Sigmoid colon (tissue), 7 donors: ENCODE data around the gene MAT2A. TPM values are rescaled to one million over a fixed set of nuclear protein-coding genes. Genes with fewer than 3 reads are reported as not detected.

ENCODE experiments used
- DNase-seq: peaks from one replicate; pipeline ENCODE4 v3.0.0-alpha.2; 2019
- H3K27ac ChIP-seq, 4 donors: fragments of 200-600 bp; sonication (generic); one replicate each; pipeline ENCODE4 v1.5.1; 2016 to 2019; ENCODE audit warnings: mild to moderate bottlenecking in 1 of 4
- H3K27me3 ChIP-seq, 3 donors: fragments of 200-600 bp; sonication (generic); one replicate each; pipeline ENCODE4 v1.5.1; 2019; ENCODE audit warnings: mild to moderate bottlenecking in 1 of 3
- H3K36me3 ChIP-seq, 4 donors: fragments of 200-600 bp; sonication (generic); one replicate each; pipeline ENCODE4 v1.5.1; 2016 to 2019
- H3K4me1 ChIP-seq, 4 donors: fragments of 200-600 bp; sonication (generic); one replicate each; pipeline ENCODE4 v1.5.1; 2017 to 2019
- H3K4me3 ChIP-seq, 4 donors: fragments of 200-600 bp; sonication (generic); one replicate each; pipeline ENCODE4 v1.5.1; 2017 to 2019; ENCODE audit warnings: mild to moderate bottlenecking in 2 of 4, moderate library complexity in 1 of 4
- H3K9me3 ChIP-seq, 4 donors: fragments of 200-600 bp in 3 of 4; sonication (generic) in 3 of 4; one replicate each; pipeline versions ENCODE4 v1.5.1 to v1.6.1; 2013 to 2019
- CTCF ChIP-seq, 4 experiments: fragments of 450-650 bp in 3 of 4; fragments of 200-600 bp in 1 of 4; IDR thresholded peaks; one replicate each; pipeline ENCODE4 v1.5.1; 2016 to 2019; ENCODE audit warnings: antibody characterized with exemption in 4 of 4, mild to moderate bottlenecking in 3 of 4, moderate library complexity in 2 of 4
- EP300 ChIP-seq, 4 donors: sonication (generic); formaldehyde crosslinking; IDR thresholded peaks; one replicate each; pipeline ENCODE4 v1.6.1; 2017; ENCODE audit warnings: antibody characterized with exemption in 4 of 4
- POLR2A ChIP-seq, 2 donors: fragments of 450-650 bp; IDR thresholded peaks; one replicate each; pipeline ENCODE4 v1.6.1; 2016; ENCODE audit warnings: antibody characterized with exemption in 2 of 2, mild to moderate bottlenecking in 2 of 2, moderate library complexity in 2 of 2
- POLR2AphosphoS5 ChIP-seq, 4 donors: sonication (generic); formaldehyde crosslinking; IDR thresholded peaks; one replicate each; pipeline ENCODE4 v1.6.1; 2017; ENCODE audit warnings: antibody characterized with exemption in 4 of 4
- WGBS, 2 donors: extraction: QIAGEN DNeasy Blood & Tissue Kit; methylation state at CpG; one replicate each; pipeline ENCODE4 v1.1.7; 2013; 5-methylcytosine and 5-hydroxymethylcytosine counted together
- intact Hi-C: fragments of 100-400 bp; cut with DNase I; formaldehyde crosslinking; loops from one replicate; pipeline ENCODE4 v1.15.1; 2023
- polyA plus RNA-seq, 3 donors: library from polyadenylated mRNA; stranded (reverse); fragments of 200-250 nt; gene quantifications; one replicate each; pipeline ENCODE4 v1.2.3, GENCODE V29; 2013
- total RNA-seq, 4 donors: library from RNA; depleted of rRNA; stranded (reverse); fragments of >200 nt; gene quantifications; one replicate each; pipeline ENCODE4 v1.1.0, GENCODE V29; 2016
- donor health status: healthy with polysubstance abuse.
- donor health status: Bipolar disorder and iron deficiency.
- donor health status: healthy.

The MAT2A gene
- total and polyA plus RNA-seq, 7 donors: 52.3 to 249 (median 139) TPM

- TF ChIP-seq CTCF (IDR thresholded peaks at IDR 0.05) (peak in 1 of 4 experiments; percentile 26), POLR2AphosphoS5 (IDR thresholded peaks at IDR 0.05) (peak; percentile 85 to 93 (median 90)), EP300 (IDR thresholded peaks at IDR 0.05) (peak in 1 of 4 donors; percentile 69), POLR2A (IDR thresholded peaks at IDR 0.05) (peak; percentile 75 to 83)
- Histone ChIP-seq H3K27ac (peak within 1 kb of the TSS; percentile 85 to 90 (median 88)), H3K9me3 (no peaks in the 10 kb centered on the region), H3K27me3 (no peaks in the 10 kb centered on the region), H3K36me3 (peaks cover 0 to 24% (median 3%) of the 10 kb centered on the region in 4 donors), H3K4me1 (peaks cover 0 to 23% (median 17%) of the 10 kb centered on the region in 4 donors), H3K4me3 (peak within 1 kb of the TSS; percentile 67 to 86 (median 78))
- DNase-seq: peak; percentile 97
- 2 to 3% methylated on average over 64 of the region's 64 CpGs for WGBS, 2 donors
- intact Hi-C loops: loop anchor here (2.0 to 5.0 kb wide), 2 partner anchors 21 to 41 kb away; partner anchors contain the start of gene TMEM150A
These were observed 22.6 kb downstream of the MAT2A start, which contains the start of gene GGCX for GRCh38 chr2:85561280-85562212. TSS of gene GGCX (minus strand) at chr2:85561493. CDS start at chr2:85561428, 65 bp downstream.

- intact Hi-C loops: loop anchor here (5.0 kb wide), 1 partner anchor 38 kb away; the partner anchor contains the start of gene TMEM150A
- H3K4me3 ChIP-seq: no peak overlapping the region
- H3K27ac ChIP-seq: no peak overlapping the region
- no peaks in the 10 kb centered on the region for H3K9me3 ChIP-seq
- peaks cover 0 to 23% (median 17%) of the 10 kb centered on the region in 4 donors for H3K4me1 ChIP-seq
- no peaks in the 10 kb centered on the region for H3K27me3 ChIP-seq
- TF ChIP-seq EP300 (IDR thresholded peaks at IDR 0.05) (no peak), POLR2AphosphoS5 (IDR thresholded peaks at IDR 0.05) (no peak), POLR2A (IDR thresholded peaks at IDR 0.05) (no peak), CTCF (IDR thresholded peaks at IDR 0.05) (no peak)
- no peaks in the 10 kb centered on the region for H3K36me3 ChIP-seq
- DNase-seq: no peak
- WGBS, 2 donors: 88 to 91% methylated on average over 5 of the region's 5 CpGs
These were observed 25.2 kb downstream of the MAT2A start for GRCh38 chr2:85564144-85564563.

- Histone ChIP-seq H3K27me3 (no peaks in the 10 kb centered on the region), H3K36me3 (no peaks in the 10 kb centered on the region), H3K9me3 (no peaks in the 10 kb centered on the region), H3K4me1 (peaks cover 0 to 6% (median 3%) of the 10 kb centered on the region in 4 donors), H3K4me3 (no peak overlapping the region), H3K27ac (no peak overlapping the region)
- intact Hi-C loops: no loop called here
- no peak for TF ChIP-seq CTCF (IDR thresholded peaks at IDR 0.05)
- no peak for TF ChIP-seq POLR2A (IDR thresholded peaks at IDR 0.05)
- no peak for TF ChIP-seq POLR2AphosphoS5 (IDR thresholded peaks at IDR 0.05)
- no peak for TF ChIP-seq EP300 (IDR thresholded peaks at IDR 0.05)
- WGBS, 2 donors: 68 to 81% methylated on average over 4 of the region's 4 CpGs
- DNase-seq: no peak
These were observed 27.3 kb downstream of the MAT2A start for GRCh38 chr2:85566265-85566664.

- DNase-seq: no peak
- peaks cover 0 to 6% (median 0%) of the 10 kb centered on the region in 4 donors for H3K4me1 ChIP-seq
- 90 to 92% methylated on average over 8 of the region's 8 CpGs for WGBS, 2 donors
- H3K9me3 ChIP-seq: no peaks in the 10 kb centered on the region
- no peak overlapping the region for H3K27ac ChIP-seq
- no peak overlapping the region for H3K4me3 ChIP-seq
- intact Hi-C loops: no loop called here
- no peaks in the 10 kb centered on the region for H3K36me3 ChIP-seq
- TF ChIP-seq EP300 (IDR thresholded peaks at IDR 0.05): no peak
- no peak for TF ChIP-seq POLR2A (IDR thresholded peaks at IDR 0.05)
- TF ChIP-seq CTCF (IDR thresholded peaks at IDR 0.05): no peak
- TF ChIP-seq POLR2AphosphoS5 (IDR thresholded peaks at IDR 0.05): no peak
- H3K27me3 ChIP-seq: no peaks in the 10 kb centered on the region
These were observed 36.8 kb downstream of the MAT2A start for GRCh38 chr2:85575739-85576138.
